Spleen (tissue), 7 donors: ENCODE results near the gene HOXC13.

Source experiments
- POLR2A ChIP-seq, 3 donors: fragments of 450-650 bp; IDR thresholded peaks; one replicate each; pipeline ENCODE4 v1.5.1; 2017; ENCODE audit warnings: antibody characterized with exemption in 3 of 3, mild to moderate bottlenecking in 1 of 3
- TF ChIP-seq, protein P1 (sequence below), 11 experiments: fragments of 200-600 bp in 7 of 11; fragments of 450-650 bp in 4 of 11; sonication (generic) in 4 of 11; IDR thresholded peaks in 8 of 11; conservative IDR thresholded peaks in 3 of 11; 1 replicate in 7 of 11; 2 replicates in 4 of 11; pipeline versions ENCODE4 v1.4.0 to v1.8.0; 2016 to 2021; ENCODE audit warnings: antibody characterized with exemption in 11 of 11, inconsistent platforms in 4 of 11, mild to moderate bottlenecking in 1 of 11
- donor health status: DM: no; HTN: no; CAD: no; lungs with moderate emphysema.
- donor health status: DM: no; HTN: no; CAD: no.
- donor health status: DM: no; HTN: no; CAD: no.

DNA sequence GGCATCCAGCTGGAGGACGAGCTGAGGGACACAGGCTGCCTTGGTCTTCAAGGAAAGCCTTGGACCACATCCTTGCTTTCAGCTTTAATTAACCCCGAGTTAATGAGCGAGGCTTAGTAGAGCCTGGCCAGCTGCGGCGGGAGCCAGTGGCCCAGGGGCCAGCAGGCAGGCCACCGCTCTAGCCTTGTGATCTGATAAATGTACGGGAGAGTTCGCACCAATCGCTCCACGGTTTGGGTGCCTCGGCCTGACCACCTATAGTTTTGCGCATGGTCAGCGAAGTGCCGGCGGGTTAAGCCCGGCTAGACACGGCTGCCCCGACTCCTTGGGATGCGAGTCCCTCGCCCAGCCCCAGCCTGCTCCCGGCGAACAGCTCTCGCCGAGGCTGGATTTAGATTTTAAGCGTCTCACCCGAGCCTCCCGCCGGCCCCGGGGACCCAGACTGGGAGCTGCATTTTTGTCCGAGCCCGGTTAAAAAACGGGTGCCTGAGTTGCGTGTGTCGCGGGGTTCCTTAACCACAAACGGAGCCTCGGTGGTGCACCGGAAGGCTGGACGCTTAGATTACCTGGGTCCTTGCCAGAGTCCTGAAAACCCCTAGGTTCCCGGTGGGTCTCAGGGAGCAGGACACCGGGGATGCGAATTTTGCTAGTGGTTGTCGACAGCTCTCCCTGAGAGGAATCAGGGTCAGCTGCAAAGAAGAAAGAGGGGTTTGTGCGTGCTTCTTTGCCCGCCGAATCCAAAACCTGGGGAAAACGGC, 13.1 kb downstream of the HOXC13 start:
- no peak for TF ChIP-seq POLR2A (IDR thresholded peaks at IDR 0.05)
- TF ChIP-seq, protein P1, sequence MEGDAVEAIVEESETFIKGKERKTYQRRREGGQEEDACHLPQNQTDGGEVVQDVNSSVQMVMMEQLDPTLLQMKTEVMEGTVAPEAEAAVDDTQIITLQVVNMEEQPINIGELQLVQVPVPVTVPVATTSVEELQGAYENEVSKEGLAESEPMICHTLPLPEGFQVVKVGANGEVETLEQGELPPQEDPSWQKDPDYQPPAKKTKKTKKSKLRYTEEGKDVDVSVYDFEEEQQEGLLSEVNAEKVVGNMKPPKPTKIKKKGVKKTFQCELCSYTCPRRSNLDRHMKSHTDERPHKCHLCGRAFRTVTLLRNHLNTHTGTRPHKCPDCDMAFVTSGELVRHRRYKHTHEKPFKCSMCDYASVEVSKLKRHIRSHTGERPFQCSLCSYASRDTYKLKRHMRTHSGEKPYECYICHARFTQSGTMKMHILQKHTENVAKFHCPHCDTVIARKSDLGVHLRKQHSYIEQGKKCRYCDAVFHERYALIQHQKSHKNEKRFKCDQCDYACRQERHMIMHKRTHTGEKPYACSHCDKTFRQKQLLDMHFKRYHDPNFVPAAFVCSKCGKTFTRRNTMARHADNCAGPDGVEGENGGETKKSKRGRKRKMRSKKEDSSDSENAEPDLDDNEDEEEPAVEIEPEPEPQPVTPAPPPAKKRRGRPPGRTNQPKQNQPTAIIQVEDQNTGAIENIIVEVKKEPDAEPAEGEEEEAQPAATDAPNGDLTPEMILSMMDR (IDR thresholded peaks at IDR 0.05 in 8 of 11, conservative IDR thresholded peaks at IDR 0.05 in 3 of 11) = no peak
